Type B pancreatic cell (in vitro differentiated cells): ENCODE measurements around the gene SLC26A4. TPM values are rescaled to one million over a fixed set of nuclear protein-coding genes. Genes with fewer than 3 reads are reported as not detected.

ENCODE experiments used
- DNase-seq: peaks from one replicate; pipeline ENCODE4 v3.0.0; 2021; ENCODE audit warnings: mixed read lengths; ENCODE audit not compliant: unreplicated experiment; ENCODE audit errors: extremely low spot score
- H3K27ac Mint-ChIP-seq: 2 replicates; pipeline ENCODE4 v1.8.0; 2021; ENCODE audit warnings: mild to moderate bottlenecking, mixed read lengths
- H3K27me3 Mint-ChIP-seq: 2 replicates; pipeline ENCODE4 v1.8.0; 2021; ENCODE audit warnings: mixed read lengths
- H3K36me3 Mint-ChIP-seq: 2 replicates; pipeline ENCODE4 v1.8.0; 2021; ENCODE audit warnings: mixed read lengths
- H3K4me1 Mint-ChIP-seq: one replicate; pipeline ENCODE4 v1.8.0; 2021; ENCODE audit warnings: mixed read lengths; ENCODE audit not compliant: unreplicated experiment
- H3K4me3 Mint-ChIP-seq: 2 replicates; pipeline ENCODE4 v1.8.0; 2021; ENCODE audit warnings: mild to moderate bottlenecking, mixed read lengths
- H3K9me3 Mint-ChIP-seq: 2 replicates; pipeline ENCODE4 v1.8.0; 2021; ENCODE audit warnings: mixed read lengths
- CTCF ChIP-seq: fragments of 200-600 bp; sonication (generic); conservative IDR thresholded peaks from 2 replicates; pipeline ENCODE4 v1.5.0; 2021; ENCODE audit warnings: antibody characterized with exemption, mild to moderate bottlenecking
- total RNA-seq: library from RNA; stranded (reverse); gene quantifications from 2 replicates; pipeline ENCODE4 v1.2.1, GENCODE V29; 2021; ENCODE audit warnings: low replicate concordance

SLC26A4 gene
- total RNA-seq, 1 donor from 2014 or later, result not detected

GRCh38 chr7:107622429-107622828 is 38.2 kb upstream of the SLC26A4 start:
- no peaks in the 10 kb centered on the region for H3K9me3 Mint-ChIP-seq
- no peaks in the 10 kb centered on the region for H3K36me3 Mint-ChIP-seq
- no peaks in the 10 kb centered on the region for H3K4me1 Mint-ChIP-seq
- no peak overlapping the region for H3K4me3 Mint-ChIP-seq
- no peak overlapping the region for H3K27ac Mint-ChIP-seq
- TF ChIP-seq CTCF, result no peak
- H3K27me3 Mint-ChIP-seq, result no peaks in the 10 kb centered on the region
- no peak for DNase-seq

GRCh38 chr7:107622894-107623293 is 37.7 kb upstream of the SLC26A4 start:
- Mint-ChIP-seq H3K27me3 (no peaks in the 10 kb centered on the region), H3K27ac (no peak overlapping the region), H3K4me3 (no peak overlapping the region), H3K36me3 (no peaks in the 10 kb centered on the region), H3K9me3 (no peaks in the 10 kb centered on the region), H3K4me1 (no peaks in the 10 kb centered on the region)
- no peak for DNase-seq
- no peak for TF ChIP-seq CTCF

- TF ChIP-seq CTCF, result no peak
- H3K27me3 Mint-ChIP-seq, result peaks cover 3% of the 10 kb centered on the region
- H3K4me3 Mint-ChIP-seq, result no peak overlapping the region
- no peaks in the 10 kb centered on the region for H3K4me1 Mint-ChIP-seq
- DNase-seq, result no peak
- no peaks in the 10 kb centered on the region for H3K9me3 Mint-ChIP-seq
- no peak overlapping the region for H3K27ac Mint-ChIP-seq
- no peaks in the 10 kb centered on the region for H3K36me3 Mint-ChIP-seq
These were observed 33.6 kb upstream of the SLC26A4 start for GRCh38 chr7:107627002-107627401.

- H3K36me3 Mint-ChIP-seq, result no peaks in the 10 kb centered on the region
These were observed 32.1 kb upstream of the SLC26A4 start for GRCh38 chr7:107628461-107629064.

GRCh38 chr7:107630342-107630741 is 30.3 kb upstream of the SLC26A4 start:
- no peak overlapping the region for H3K4me3 Mint-ChIP-seq
- H3K4me1 Mint-ChIP-seq, result no peaks in the 10 kb centered on the region
- H3K9me3 Mint-ChIP-seq, result no peaks in the 10 kb centered on the region
- DNase-seq, result no peak
- no peaks in the 10 kb centered on the region for H3K36me3 Mint-ChIP-seq
- no peak for TF ChIP-seq CTCF
- no peak overlapping the region for H3K27ac Mint-ChIP-seq
- H3K27me3 Mint-ChIP-seq, result peaks cover 3% of the 10 kb centered on the region

More at GRCh38 chr7:107628461-107629064, 32.1 kb upstream of the SLC26A4 start:
- Mint-ChIP-seq H3K4me1 (no peaks in the 10 kb centered on the region), H3K27me3 (peaks cover 3% of the 10 kb centered on the region), H3K4me3 (no peak overlapping the region), H3K9me3 (no peaks in the 10 kb centered on the region), H3K27ac (no peak overlapping the region)
- DNase-seq, result no peak
- TF ChIP-seq CTCF, result no peak
